Colonic mucosa (tissue), 4 donors: ENCODE measurements around the gene PCDHGB5. TPM values are rescaled to one million over a fixed set of nuclear protein-coding genes. Genes with fewer than 3 reads are reported as not detected.
"Not testable (repeated sequence)": the region's sequence is repeated elsewhere in the genome, so short reads cannot be mapped to it uniquely, and the experiment has no call there.

Source experiments
- DNase-seq: peaks from one replicate; pipeline ENCODE4 v3.0.0-alpha.2; 2020
- H3K27ac ChIP-seq: fragments of 200-600 bp; one replicate; pipeline ENCODE4 v1.8.0; 2021
- H3K27me3 ChIP-seq: fragments of 200-600 bp; one replicate; pipeline ENCODE4 v1.8.0; 2021
- H3K36me3 ChIP-seq: fragments of 200-600 bp; one replicate; pipeline ENCODE4 v1.8.0; 2021
- H3K4me1 ChIP-seq: fragments of 200-600 bp; one replicate; pipeline ENCODE4 v1.8.0; 2021; ENCODE audit warnings: mild to moderate bottlenecking
- H3K4me3 ChIP-seq: fragments of 200-600 bp; one replicate; pipeline ENCODE4 v1.8.0; 2021
- H3K9ac ChIP-seq, 2 donors: one replicate each; pipeline ENCODE4 v1.7.0; 2013; ENCODE audit warnings: control low read depth in 2 of 2, low read depth in 2 of 2, low read length in 2 of 2
- H3K9me3 ChIP-seq: fragments of 200-600 bp; one replicate; pipeline ENCODE4 v1.8.0; 2021
- intact Hi-C: fragments of 100-400 bp; cut with DNase I; formaldehyde crosslinking; loops from one replicate; pipeline ENCODE4 v1.14.1; 2022
- total RNA-seq, 2 donors: library from RNA; stranded (reverse); fragmentation: NEBNext Ultra II Directional in 1 of 2; extraction: Animal tissue kit (Norgen Biotek cat#: 25700) in 1 of 2; gene quantifications; one replicate each; pipeline ENCODE4 v1.2.1, GENCODE V29; 2021
- TF ChIP-seq, protein P1 (sequence below): fragments of 200-600 bp; IDR thresholded peaks from one replicate; pipeline ENCODE4 v1.8.0; 2022; ENCODE audit warnings: antibody characterized with exemption, mild to moderate bottlenecking
- donor health status: healthy.
- donor health status: DM: no; HTN: no; CAD: no.
- donor health status: DM: no; HTN: no; CAD: no.

Gene PCDHGB5
- total RNA-seq, 2 donors from 2014 or later = 2.1 to 3.1 TPM

DNA sequence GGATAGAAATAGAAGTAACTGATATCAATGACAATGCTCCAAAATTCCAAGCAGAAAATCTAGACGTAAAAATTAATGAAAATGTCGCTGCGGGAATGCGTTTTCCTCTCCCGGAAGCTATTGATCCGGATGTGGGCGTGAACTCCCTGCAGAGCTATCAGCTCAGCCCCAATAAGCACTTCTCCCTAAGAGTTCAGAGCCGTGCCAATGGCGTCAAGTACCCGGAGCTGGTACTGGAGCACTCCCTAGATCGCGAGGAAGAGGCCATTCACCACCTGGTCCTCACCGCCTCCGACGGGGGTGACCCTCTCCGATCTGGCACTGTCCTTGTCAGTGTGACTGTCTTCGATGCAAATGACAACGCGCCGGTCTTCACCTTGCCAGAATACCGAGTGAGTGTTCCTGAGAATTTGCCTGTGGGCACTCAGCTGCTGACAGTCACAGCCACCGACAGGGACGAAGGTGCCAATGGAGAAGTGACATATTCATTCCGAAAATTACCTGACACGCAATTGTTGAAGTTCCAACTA, 15.9 kb downstream of the PCDHGB5 start:
- intact Hi-C loops = loop anchor here (10.0 kb wide), 2 partner anchors 111 to 151 kb away; no protein-coding TSS in a partner anchor
- TF ChIP-seq, protein P1, sequence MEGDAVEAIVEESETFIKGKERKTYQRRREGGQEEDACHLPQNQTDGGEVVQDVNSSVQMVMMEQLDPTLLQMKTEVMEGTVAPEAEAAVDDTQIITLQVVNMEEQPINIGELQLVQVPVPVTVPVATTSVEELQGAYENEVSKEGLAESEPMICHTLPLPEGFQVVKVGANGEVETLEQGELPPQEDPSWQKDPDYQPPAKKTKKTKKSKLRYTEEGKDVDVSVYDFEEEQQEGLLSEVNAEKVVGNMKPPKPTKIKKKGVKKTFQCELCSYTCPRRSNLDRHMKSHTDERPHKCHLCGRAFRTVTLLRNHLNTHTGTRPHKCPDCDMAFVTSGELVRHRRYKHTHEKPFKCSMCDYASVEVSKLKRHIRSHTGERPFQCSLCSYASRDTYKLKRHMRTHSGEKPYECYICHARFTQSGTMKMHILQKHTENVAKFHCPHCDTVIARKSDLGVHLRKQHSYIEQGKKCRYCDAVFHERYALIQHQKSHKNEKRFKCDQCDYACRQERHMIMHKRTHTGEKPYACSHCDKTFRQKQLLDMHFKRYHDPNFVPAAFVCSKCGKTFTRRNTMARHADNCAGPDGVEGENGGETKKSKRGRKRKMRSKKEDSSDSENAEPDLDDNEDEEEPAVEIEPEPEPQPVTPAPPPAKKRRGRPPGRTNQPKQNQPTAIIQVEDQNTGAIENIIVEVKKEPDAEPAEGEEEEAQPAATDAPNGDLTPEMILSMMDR = no peak
- Histone ChIP-seq H3K9me3 (peaks cover 9% of the 10 kb centered on the region), H3K9ac (peak overlapping the region in 1 of 2 donors; percentile 26), H3K4me3 (peak overlapping the region; percentile 28), H3K4me1 (no peaks in the 10 kb centered on the region), H3K36me3 (no peaks in the 10 kb centered on the region), H3K27me3 (no peaks in the 10 kb centered on the region), H3K27ac (no peak overlapping the region)
- no peak for DNase-seq

DNA sequence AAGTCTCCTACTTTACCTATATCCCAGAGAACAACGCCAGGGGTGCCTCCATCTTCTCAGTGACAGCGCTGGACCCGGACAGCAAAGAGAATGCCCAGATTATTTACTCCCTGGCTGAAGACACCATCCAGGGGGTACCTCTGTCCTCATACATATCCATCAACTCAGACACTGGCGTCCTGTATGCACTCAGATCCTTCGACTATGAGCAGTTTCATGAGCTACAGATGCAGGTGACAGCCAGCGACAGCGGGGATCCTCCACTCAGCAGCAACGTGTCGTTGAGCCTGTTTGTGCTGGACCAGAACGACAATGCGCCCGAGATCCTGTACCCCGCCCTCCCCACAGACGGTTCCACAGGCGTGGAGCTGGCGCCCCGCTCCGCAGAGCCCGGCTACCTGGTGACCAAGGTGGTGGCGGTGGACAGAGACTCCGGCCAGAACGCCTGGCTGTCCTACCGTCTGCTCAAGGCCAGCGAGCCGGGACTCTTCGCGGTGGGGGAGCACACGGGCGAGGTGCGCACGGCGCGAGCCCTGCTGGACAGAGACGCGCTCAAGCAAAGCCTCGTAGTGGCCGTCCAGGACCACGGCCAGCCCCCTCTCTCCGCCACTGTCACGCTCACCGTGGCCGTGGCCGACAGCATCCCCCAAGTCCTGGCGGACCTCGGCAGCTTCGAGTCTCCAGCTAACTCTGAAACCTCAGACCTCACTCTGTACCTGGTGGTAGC, 17.0 kb downstream of the PCDHGB5 start:
- not testable (repeated sequence) for H3K36me3 ChIP-seq, H3K27me3 ChIP-seq, H3K9ac ChIP-seq, DNase-seq, H3K4me3 ChIP-seq, H3K27ac ChIP-seq, H3K4me1 ChIP-seq
- H3K9me3 ChIP-seq = peaks cover 11% of the 10 kb centered on the region
- intact Hi-C loops = loop anchor here (10.0 kb wide), 2 partner anchors 110 to 150 kb away; no protein-coding TSS in a partner anchor

DNA sequence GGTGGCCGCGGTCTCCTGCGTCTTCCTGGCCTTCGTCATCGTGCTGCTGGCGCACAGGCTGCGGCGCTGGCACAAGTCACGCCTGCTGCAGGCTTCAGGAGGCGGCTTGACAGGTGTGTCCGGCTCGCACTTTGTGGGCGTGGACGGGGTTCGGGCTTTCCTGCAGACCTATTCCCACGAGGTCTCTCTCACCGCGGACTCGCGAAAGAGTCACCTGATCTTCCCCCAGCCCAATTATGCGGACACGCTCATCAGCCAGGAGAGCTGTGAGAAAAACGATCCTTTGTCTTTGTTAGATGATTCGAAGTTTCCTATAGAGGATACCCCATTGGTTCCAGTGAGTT, 17.5 kb downstream of the PCDHGB5 start:
- intact Hi-C loops = loop anchor here (10.0 kb wide), 2 partner anchors 110 to 150 kb away; no protein-coding TSS in a partner anchor
- not testable (repeated sequence) for H3K9ac ChIP-seq, H3K36me3 ChIP-seq, DNase-seq, H3K4me3 ChIP-seq, H3K27ac ChIP-seq, H3K9me3 ChIP-seq, H3K4me1 ChIP-seq, H3K27me3 ChIP-seq

- intact Hi-C loops = loop anchor here (10.0 kb wide), 2 partner anchors 107 to 147 kb away; no protein-coding TSS in a partner anchor
- H3K9ac ChIP-seq = not testable (repeated sequence)
Measured at GRCh38 chr5:141417494-141418172, 19.9 kb downstream of the PCDHGB5 start, which contains the start of gene PCDHGB7. TSS of gene PCDHGB7 (plus strand) at chr5:141417677. CDS start at chr5:141417860, 183 bp downstream.

DNA sequence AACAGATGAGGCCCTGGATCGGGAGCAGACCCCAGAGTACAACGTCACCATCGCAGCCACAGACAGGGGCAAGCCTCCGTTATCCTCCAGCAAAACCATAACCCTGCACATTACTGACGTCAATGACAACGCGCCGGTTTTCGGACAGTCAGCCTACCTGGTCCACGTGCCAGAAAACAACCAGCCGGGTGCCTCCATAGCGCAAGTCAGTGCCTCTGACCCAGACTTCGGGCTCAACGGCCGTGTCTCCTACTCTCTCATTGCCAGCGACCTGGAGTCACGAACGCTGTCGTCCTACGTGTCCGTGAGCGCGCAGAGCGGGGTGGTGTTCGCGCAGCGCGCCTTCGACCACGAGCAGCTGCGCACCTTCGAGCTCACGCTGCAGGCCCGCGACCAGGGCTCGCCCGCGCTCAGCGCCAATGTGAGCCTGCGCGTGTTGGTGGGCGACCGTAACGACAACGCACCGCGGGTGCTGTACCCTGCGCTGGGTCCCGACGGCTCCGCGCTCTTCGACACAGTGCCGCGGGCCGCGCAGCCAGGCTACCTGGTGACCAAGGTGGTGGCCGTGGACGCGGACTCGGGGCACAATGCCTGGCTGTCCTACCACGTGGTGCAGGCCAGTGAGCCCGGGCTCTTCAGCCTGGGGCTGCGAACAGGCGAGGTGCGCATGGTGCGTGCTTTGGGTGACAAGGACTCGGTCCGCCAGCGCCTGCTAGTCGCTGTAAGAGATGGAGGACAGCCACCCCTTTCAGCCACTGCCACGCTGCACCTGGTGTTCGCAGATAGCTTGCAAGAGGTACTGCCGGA, 21.5 kb downstream of the PCDHGB5 start:
- no peak for DNase-seq
- Histone ChIP-seq H3K36me3 (no peaks in the 10 kb centered on the region), H3K9ac (no peak overlapping the region), H3K27ac (no peak overlapping the region), H3K27me3 (peaks cover 5% of the 10 kb centered on the region), H3K9me3 (peaks cover 11% of the 10 kb centered on the region), H3K4me3 (no peak overlapping the region), H3K4me1 (no peaks in the 10 kb centered on the region)
- intact Hi-C loops = loop anchor here (10.0 kb wide), 2 partner anchors 106 to 146 kb away; no protein-coding TSS in a partner anchor
- TF ChIP-seq, protein P1 = no peak

More at GRCh38 chr5:141417494-141418172, 19.9 kb downstream of the PCDHGB5 start, which contains the start of gene PCDHGB7:
- not testable (repeated sequence) for H3K9me3 ChIP-seq, H3K36me3 ChIP-seq, H3K4me1 ChIP-seq, H3K27ac ChIP-seq, H3K27me3 ChIP-seq
- peak within 1 kb of the TSS; percentile 26 for H3K4me3 ChIP-seq
- DNase-seq = peak; percentile 52
- TF ChIP-seq, protein P1 = peak; percentile 32
